Ishikawa (cell line): ENCODE measurements around the gene SMIM7.

Source experiments
- CEBPB ChIP-seq: IDR thresholded peaks from 2 replicates; pipeline ENCODE4 v1.6.1; 2012
- EGR1 ChIP-seq: IDR thresholded peaks from 2 replicates; pipeline ENCODE4 v1.6.1; 2012
- EP300 ChIP-seq: IDR thresholded peaks from 2 replicates; pipeline ENCODE4 v1.6.1; 2012; ENCODE audit warnings: borderline replicate concordance
- NFIC ChIP-seq: IDR thresholded peaks from 2 replicates; pipeline ENCODE4 v1.6.1; 2012
- RAD21 ChIP-seq: IDR thresholded peaks from 2 replicates; pipeline ENCODE4 v1.6.1; 2012; ENCODE audit warnings: low read depth
- TAF1 ChIP-seq: IDR thresholded peaks from 2 replicates; pipeline ENCODE4 v1.6.1; 2012; ENCODE audit warnings: low read depth, mild to moderate bottlenecking
- TCF12 ChIP-seq: IDR thresholded peaks from 2 replicates; pipeline ENCODE4 v1.6.1; 2012; ENCODE audit warnings: low read depth
- ZBTB7A ChIP-seq: IDR thresholded peaks from 2 replicates; pipeline ENCODE4 v1.6.1; 2012; ENCODE audit warnings: low read depth
- TF ChIP-seq, protein P1 (sequence below): IDR thresholded peaks from 2 replicates; pipeline ENCODE4 v1.6.1; 2012; ENCODE audit warnings: low read depth, mild to moderate bottlenecking
- TF ChIP-seq, protein P2 (sequence below): IDR thresholded peaks from 2 replicates; pipeline ENCODE4 v1.6.1; 2012

The SMIM7 gene

GRCh38 chr19:16599655-16600346 lies 60.1 kb downstream of the SMIM7 start:
- TF ChIP-seq, protein P1, sequence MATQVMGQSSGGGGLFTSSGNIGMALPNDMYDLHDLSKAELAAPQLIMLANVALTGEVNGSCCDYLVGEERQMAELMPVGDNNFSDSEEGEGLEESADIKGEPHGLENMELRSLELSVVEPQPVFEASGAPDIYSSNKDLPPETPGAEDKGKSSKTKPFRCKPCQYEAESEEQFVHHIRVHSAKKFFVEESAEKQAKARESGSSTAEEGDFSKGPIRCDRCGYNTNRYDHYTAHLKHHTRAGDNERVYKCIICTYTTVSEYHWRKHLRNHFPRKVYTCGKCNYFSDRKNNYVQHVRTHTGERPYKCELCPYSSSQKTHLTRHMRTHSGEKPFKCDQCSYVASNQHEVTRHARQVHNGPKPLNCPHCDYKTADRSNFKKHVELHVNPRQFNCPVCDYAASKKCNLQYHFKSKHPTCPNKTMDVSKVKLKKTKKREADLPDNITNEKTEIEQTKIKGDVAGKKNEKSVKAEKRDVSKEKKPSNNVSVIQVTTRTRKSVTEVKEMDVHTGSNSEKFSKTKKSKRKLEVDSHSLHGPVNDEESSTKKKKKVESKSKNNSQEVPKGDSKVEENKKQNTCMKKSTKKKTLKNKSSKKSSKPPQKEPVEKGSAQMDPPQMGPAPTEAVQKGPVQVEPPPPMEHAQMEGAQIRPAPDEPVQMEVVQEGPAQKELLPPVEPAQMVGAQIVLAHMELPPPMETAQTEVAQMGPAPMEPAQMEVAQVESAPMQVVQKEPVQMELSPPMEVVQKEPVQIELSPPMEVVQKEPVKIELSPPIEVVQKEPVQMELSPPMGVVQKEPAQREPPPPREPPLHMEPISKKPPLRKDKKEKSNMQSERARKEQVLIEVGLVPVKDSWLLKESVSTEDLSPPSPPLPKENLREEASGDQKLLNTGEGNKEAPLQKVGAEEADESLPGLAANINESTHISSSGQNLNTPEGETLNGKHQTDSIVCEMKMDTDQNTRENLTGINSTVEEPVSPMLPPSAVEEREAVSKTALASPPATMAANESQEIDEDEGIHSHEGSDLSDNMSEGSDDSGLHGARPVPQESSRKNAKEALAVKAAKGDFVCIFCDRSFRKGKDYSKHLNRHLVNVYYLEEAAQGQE = no peak
- TF ChIP-seq CEBPB (no peak), EGR1 (no peak), TCF12 (no peak), RAD21 (no peak), ZBTB7A (no peak)
- TF ChIP-seq, protein P2, sequence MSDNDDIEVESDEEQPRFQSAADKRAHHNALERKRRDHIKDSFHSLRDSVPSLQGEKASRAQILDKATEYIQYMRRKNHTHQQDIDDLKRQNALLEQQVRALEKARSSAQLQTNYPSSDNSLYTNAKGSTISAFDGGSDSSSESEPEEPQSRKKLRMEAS = no peak

- TF ChIP-seq, protein P1 = peak; percentile 50
- TF ChIP-seq RAD21 (no peak), ZBTB7A (no peak)
Observed at GRCh38 chr19:16598848-16599247, 61.1 kb downstream of the SMIM7 start.

- no peak for TF ChIP-seq TCF12
- no peak for TF ChIP-seq RAD21
- no peak for TF ChIP-seq ZBTB7A
- no peak for TF ChIP-seq NFIC
- TF ChIP-seq TAF1 = no peak
- no peak for TF ChIP-seq EP300
- TF ChIP-seq EGR1 = no peak
Observed at GRCh38 chr19:16596399-16596798, 63.5 kb downstream of the SMIM7 start.
